GM21723 (cell line): Measurements from ENCODE around the gene U2AF1L4.
A peak's percentile ranks its signal among the peaks of the same experiment; 100 is the strongest.

Experiments used
- ATAC-seq: cut with Tn5 transposase; IDR thresholded peaks from one replicate; pipeline ENCODE4 v1.9.1; 2021; ENCODE audit warnings: mild to moderate bottlenecking, moderate library complexity; ENCODE audit not compliant: unreplicated experiment

U2AF1L4 gene, protein sequence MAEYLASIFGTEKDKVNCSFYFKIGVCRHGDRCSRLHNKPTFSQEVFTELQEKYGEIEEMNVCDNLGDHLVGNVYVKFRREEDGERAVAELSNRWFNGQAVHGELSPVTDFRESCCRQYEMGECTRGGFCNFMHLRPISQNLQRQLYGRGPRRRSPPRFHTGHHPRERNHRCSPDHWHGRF

DNA sequence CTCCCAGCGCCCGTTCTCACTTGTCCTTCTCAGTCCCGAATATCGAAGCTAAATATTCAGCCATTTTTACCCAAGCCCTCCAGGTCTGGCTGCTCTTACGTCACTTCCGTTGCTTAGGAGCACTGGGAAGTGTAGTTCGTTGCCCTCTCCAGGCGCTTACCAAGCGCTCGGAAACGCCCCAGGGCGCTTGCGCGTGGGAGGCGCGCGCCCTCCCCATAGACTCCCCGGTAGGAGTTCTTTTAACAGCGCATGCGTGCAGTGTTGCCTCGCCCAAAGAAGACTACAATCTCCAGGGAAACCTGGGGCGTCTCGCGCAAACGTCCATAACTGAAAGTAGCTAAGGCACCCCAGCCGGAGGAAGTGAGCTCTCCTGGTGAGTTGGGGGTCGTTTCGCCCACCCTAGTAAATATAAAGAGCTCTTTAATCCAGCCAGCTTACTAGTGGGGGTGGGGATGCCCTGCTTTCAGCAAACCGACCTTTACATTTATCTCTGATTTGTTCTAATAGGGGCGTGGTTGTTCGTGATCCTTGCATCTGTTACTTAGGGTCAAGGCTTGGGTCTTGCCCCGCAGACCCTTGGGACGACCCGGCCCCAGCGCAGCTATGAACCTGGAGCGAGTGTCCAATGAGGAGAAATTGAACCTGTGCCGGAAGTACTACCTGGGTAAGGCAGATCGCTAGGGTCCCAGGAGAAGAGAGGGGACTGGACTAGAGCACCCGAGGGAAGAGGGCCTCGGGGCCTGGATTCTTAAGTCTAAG lies at the start of gene U2AF1L4, which contains the start of gene PSENEN:
U2AF1L4 (minus strand) TSS at position 91 of the 759 bp plus-strand sequence; CDS start at position 64, 27 bp downstream.
PSENEN (plus strand) TSS at position 324 of the 759 bp plus-strand sequence; CDS start at position 604, 280 bp downstream.
- peak; percentile 43 for ATAC-seq

DNA sequence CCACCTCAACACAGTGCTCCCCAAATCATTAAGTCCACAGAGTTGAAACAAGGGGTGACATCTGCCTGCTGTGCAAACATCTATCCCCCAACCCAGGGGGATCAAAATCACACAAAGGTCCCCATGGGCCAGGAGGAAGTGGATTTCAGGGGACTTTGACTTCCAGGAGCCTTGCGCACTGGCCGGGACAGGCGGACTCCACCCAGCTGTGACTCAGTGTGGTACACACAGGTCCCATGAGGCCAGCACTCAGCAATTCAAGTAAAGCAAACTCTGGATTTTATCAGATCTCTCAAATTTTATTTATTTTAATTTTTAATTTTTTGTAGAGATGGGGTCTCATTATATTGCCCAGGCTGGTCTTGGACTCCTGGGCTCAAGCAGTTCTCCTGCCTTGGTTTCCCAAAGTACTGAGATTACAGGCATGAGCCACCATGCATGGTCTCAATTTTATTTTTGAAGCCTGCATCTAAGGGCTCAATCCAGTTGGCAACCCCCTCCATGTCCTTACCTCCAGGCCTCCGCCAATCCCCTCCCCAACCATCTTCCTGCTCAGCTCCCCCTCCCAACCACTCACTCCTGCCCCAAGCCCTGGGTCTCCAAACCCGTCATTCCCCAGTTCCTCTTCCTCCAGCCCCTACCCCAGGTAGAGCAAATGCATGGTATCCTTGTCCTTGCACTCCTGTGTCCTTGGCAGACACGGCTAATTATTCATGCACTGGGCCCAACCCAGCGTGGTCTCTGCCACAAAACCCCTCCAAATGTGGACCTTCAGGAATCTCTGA lies 48.4 kb upstream of the U2AF1L4 start:
- ATAC-seq: no peak

DNA sequence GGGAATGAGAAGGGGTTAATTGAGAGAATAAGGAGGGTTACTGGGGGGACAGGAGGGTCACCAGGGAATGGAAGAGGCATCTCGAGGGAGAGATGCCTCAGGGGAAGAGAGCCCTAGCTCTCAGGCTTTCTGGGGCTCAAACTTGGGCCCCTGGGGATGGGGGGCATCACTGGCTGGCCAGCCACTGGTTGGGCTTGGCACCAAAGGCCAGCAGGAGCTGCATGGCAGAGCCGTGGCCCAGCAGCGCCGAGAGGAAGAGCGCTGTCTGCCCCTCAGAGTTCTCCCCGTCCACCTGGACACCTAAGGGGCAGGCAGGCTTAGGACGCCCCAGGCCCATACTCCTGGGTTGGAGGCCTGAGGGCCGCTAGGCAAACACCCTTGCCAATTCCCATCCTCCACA lies 47.7 kb upstream of the U2AF1L4 start:
- ATAC-seq: no peak

DNA sequence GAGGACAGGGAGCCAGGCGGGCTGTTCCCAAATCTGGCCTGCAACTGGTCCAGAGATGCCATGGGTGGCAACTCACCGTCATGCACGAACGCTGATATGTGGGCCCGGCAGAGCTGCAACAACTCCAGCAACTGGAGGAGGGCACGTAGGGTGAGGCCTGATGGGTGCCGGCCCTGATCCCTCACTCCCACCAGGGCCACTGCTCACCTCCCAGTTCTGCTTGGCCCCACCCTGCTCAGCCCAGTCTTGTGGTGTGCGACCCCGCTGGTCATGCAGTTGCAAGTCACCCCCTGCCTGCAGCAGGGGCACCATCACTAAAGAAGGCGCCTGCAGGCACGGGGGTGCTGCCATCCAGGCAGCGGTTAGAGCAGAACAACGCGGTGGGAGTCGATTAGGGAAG lies 47.1 kb upstream of the U2AF1L4 start:
- no peak for ATAC-seq

DNA sequence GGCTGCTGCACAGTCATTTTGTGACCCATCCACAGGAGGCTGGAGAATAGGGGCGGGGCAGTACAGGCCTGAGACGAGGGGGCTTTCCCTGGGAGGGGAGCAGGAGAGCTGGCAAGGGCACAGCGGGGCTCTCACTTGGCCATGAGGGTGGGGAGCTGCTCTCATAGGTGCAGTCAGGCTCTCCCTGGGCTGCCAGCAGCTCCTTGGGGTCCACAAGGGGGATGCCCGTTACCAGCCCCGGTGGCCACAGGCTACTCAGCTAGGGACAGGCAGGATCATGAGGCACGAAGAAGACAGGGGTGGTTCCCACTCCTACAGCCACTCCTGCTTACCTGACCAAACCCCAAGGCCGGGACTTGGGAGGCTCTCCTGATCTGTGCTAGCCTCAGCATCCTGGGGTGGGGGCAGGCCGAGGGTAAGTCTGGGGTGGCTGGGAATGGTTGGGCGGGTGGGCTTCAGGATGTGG lies 46.6 kb upstream of the U2AF1L4 start:
- no peak for ATAC-seq

DNA sequence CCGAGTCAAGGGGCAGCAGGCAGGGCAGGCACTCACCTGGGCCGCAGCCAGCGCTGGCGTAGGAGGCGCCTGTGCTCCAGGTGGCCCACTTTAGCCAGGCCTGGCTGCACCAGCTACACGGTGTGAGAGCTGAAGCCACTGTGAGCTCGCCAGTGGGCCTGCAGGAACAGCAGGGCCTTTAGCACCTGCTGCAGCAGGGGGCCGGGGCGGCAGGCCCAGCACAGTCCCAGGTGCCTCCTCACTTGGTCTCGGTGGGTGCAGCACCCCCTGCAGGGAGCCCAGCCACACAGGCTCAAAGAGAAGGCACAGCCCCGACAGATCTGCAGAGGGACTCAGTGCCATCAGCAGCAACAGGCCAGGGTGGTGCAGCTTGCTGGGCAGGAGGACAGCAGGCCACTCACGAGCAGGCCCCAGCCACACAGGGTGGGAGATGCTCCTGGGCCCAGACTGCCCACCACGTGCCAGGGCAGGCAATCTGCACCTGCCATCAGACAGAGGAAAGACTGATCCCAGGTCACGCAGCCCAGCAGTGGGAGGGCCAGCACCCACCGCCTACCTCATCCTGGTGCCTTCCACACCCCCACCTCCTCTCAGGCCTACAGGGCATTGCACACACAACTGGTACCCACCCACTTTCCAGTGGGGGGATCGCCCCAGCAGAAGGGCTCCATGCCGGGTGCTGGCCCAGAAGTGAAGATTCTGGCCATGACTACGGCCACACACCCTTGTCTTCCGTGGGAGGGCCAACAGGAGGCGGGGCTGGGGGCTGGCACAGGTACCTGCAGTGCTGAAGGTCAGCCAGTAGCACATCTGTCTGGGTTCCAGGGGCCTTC lies 46.0 kb upstream of the U2AF1L4 start:
- ATAC-seq: no peak

DNA sequence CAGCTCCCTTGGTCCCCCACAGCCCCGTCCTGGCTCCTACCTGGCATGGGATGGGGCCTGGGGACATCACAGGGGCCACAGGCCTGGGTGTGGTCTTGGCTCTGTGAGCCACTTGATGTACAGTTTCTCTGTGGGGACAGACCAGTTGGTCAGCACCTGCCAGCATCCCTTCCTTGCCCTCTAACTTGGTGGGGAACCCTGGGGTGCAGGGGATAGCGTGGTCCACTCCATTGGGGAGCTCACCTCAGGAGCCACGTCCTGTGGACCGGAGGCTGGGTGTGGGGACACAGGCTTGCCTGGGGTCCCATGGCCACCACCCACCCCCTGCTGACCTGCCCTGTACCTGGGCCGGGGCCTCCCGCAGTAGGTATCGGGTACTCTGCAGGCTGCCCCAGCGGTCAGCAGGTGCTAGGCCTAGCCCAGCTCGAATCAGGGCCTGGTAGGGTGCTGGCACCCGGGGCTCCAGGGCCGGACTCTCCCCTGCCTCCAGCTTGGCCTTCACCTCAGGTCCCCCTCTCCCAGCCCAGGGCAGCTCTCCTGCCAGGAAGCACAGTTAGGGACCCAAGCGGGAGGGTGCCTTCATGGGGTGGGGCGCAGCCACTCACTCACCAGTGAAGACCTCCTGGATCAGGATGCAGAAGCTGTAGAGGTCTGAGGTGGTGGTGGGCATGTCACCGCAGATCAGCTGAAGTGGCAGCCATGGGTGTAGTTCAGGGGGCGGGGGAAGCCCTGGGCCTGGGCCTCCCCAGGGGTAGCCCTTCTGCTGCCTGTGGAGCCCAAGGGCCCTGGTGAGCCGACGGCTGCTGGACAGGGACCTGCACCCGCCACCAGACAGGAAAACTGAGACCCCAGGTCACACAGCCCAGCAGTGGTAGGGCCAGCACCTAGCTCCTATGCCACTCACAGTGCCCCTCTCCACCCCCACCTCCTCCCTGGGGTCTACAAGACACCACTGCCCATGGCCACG lies 45.0 kb upstream of the U2AF1L4 start:
- no peak for ATAC-seq

DNA sequence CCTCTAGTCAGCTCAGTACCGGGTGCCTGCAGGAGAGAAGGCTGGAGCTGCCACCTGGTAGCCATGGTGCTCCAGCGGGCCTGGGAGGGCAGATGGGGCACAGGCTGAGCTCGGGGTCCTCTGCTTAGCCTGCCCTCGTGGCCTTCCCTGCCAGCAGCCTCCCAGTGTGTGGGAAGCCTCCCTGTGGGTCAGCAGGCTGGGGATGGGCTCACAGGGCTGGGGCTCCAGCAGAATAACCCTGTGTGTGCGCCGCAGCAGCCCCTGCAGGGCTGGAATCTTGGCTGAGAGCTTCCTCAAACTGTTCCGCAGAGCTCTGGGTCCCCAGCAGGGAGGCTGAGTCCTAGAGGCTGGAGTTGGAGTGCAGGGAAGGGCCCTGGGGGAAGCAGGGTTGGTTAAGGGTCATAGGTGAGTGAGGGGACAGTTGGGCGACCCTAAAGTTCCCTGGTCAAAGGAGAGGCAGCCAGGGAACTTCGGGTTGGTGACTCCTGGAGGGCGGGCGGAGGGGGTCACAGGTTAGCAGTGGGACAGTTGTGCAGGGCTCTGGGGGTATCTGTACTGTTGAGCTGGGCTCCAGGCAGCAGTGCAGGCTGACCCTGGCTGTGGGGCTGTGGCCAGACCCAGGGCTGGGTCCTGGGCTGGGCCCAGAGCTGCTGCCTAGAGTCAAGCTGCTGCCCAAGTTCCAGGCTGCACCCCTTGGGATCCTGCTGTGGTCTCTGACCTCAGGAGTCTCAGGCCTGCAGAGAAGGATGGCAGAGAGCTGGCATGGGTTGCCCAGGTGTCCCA lies 44.2 kb upstream of the U2AF1L4 start:
- no peak for ATAC-seq

DNA sequence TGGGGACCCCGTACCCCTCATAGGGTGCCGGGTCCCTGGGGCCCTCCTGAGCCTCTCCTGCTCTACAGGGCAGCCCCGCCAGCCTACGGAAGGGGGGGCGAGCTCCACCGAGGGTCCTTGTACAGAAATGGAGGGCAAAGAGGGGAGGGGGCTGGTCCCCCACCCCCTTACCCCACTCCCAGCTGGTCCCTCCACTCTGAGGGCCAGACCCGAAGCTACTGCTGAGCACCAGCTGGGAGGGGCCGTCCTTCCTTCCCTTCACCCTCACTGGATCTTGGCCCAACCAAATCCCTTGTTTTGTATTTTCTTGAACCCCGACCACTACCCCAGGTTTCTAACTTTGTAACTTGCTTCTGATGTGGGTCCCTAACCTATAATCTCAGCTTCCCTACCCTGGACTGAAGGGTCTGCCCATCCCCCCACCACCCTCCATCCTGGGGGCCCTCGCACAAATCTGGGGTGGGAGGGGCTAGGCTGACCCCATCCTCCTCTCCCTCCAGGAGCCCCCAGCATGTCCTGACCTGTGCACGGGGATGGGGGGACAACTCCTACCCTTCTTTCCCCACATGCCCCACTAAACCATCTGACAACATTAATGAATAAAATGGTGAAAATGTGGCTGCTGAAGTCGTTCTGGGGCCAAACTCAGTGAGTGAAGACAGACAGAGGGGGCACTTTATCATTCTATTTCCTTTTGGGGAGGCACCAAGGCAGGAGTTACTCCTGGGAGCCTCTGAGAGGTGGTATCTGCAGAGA lies 43.2 kb upstream of the U2AF1L4 start:
- ATAC-seq: no peak

DNA sequence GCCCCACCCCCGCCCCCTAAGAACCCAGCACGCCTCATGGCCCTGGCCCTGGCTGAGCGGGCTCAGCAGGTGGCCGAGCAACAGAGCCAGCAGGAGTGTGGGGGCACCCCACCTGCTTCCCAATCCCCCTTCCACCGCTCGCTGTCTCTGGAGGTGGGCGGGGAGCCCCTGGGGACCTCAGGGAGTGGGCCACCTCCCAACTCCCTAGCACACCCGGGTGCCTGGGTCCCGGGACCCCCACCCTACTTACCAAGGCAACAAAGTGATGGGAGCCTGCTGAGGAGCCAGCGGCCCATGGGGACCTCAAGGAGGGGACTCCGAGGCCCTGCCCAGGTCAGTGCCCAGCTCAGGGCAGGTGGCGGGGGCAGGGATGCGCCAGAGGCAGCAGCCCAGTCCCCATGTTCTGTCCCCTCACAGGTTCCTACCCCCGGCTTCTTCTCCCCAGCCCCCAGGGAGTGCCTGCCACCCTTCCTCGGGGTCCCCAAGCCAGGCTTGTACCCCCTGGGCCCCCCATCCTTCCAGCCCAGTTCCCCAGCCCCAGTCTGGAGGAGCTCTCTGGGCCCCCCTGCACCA lies 42.1 kb upstream of the U2AF1L4 start:
- ATAC-seq: no peak

DNA sequence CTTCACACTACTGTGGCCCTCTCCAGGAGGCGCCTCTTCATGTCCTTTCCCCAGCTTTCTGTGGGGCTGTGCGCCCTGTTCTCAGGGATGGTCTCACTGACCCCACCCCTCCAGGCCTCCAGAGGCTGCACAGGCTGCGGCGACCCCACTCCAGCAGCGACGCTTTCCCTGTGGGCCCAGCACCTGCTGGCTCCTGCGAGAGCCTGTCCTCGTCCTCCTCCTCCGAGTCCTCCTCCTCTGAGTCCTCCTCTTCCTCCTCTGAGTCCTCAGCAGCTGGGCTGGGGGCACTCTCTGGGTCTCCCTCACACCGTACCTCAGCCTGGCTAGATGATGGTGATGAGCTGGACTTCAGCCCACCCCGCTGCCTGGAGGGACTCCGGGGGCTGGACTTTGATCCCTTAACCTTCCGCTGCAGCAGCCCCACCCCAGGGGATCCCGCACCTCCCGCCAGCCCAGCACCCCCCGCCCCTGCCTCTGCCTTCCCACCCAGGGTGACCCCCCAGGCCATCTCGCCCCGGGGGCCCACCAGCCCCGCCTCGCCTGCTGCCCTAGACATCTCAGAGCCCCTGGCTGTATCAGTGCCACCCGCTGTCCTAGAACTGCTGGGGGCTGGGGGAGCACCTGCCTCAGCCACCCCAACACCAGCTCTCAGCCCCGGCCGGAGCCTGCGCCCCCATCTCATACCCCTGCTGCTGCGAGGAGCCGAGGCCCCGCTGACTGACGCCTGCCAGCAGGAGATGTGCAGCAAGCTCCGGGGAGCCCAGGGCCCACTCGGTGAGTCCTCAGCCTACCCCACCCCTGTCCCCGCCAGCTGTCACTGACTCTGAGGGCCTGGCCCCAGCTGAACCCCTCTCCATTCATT lies 41.3 kb upstream of the U2AF1L4 start:
- ATAC-seq: no peak

DNA sequence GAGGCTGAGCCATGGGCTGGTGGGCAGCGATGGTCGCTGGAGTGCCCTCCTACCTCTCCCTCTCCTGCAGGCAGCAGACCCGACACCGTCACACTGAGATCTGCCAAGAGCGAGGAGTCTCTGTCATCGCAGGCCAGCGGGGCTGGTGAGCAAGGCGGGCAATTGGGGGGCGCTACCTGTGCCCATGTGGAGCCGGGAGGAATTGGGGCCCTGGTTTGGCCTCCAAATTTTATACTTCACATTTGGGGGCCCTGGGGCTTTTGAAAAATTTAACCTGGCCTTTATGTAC lies 40.1 kb upstream of the U2AF1L4 start:
- ATAC-seq: no peak

DNA sequence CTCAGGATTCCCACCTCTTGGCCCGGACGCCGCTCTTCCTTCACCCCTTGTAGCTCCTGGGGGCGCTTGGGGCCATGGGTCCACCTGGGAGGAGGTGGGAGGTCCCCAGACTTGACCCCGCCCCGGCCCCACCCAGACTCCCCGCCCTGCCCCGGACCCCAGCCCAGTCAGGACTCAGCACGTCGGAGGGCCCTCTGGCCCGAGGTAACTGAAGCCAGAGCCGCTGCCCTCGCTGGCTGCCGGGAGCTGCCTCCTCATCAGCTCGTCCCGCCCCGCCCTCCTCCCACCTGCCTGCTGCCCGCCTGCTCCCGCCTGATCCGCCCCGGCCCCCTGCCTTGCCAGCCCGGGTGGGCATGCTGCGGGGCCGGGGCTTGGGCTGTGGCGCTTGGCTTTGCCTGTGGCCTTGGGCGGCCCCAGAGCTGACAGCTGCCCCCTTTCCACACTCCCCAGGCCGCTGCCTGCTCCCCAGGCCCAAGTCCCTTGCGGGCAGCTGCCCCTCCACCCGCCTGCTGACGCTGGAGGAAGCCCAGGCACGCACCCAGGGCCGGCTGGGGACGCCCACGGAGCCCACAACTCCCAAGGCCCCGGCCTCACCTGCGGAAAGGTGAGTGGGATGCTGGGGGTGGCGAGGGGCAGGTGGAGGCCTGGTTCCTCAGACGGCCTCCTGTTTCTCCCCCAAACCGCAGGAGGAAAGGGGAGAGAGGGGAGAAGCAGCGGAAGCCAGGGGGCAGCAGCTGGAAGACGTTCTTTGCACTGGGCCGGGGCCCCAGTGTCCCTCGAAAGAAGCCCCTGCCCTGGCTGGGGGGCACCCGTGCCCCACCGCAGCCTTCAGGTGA lies 39.5 kb upstream of the U2AF1L4 start:
- no peak for ATAC-seq

DNA sequence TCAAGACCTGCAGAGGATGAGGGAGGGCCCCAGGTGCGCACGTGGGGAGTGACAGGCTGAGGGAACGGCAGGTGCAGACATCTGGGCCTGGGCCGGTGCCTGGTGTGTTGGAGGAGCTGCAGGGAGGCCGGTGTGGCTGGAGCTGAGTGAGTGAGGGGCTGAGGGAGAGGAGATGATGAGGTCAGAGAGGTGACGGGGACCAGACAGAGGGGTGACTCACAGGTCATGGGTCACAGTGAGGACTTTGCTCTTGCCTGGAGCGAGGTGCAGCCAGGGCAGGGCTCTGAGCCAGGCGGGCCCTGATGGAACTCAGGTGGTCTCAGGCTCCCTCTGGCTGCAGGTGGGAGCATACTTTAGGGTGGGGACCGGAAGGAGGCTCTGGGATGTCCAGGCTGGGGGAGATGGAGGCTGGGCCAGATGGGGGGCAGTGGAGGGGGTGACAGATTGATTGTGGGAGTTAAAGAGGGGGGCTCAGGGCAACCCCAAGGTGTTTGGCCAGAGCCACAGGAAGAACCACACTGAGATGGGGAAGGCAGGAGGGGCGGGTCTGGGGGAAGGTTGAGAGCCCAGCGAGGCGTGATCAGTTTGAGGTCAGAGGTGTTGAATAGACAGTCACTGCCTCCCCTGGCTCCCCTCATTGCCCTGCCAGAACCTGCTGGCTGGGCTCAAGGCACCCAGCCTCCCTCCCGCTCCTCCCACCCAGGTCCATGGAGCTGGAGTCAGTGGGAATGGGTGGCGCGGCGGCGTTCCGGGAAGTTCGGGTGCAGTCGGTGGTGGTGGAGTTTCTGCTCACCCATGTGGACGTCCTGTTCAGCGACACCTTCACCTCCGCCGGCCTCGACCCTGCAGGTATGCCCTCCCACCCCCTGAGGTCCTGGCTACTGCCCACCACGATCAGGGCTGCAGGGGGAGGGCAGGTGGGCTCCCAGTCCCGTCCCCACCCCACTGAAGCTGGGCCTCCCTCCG lies 38.5 kb upstream of the U2AF1L4 start:
- no peak for ATAC-seq

DNA sequence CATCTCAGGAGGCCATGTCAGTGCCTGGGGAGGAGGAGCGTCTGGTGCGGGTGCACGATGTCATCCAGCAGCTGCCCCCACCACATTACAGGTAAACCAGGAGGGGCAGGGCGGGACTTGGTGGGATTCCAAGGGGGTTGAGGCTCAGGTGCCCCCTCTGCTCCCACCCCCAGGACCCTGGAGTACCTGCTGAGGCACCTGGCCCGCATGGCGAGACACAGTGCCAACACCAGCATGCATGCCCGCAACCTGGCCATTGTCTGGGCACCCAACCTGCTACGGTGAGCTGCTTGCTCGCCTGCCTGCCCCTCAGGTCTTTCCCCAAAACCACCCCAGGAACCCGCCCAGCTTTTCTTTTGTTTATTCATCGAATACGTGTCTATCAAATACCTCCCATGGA lies 37.4 kb upstream of the U2AF1L4 start:
- ATAC-seq: no peak
